ENCODE data around the gene CCS. TPM values are rescaled to one million over a fixed set of nuclear protein-coding genes. Genes with fewer than 3 reads are reported as not detected.

CCS gene
- total RNA-seq, 1 donor from 2014 or later: 27.7 TPM

GRCh38 chr11:66619080-66619554 lies 26.1 kb downstream of the CCS start:
- H3K4me3 ChIP-seq (ENCODE audit: low read length in 3 of 3): peak overlapping the region; percentile 14 to 100 (median 96)
- peak overlapping the region; percentile 8 to 99 (median 28) for H3K9ac ChIP-seq (ENCODE audit: low read depth in 1 of 3, low read length in 3 of 3)
- peaks cover 7 to 14% (median 10%) of the 10 kb centered on the region in 3 donors for H3K36me3 ChIP-seq (ENCODE audit: control insufficient read depth in 3 of 3, insufficient read depth in 3 of 3, low read length in 3 of 3)
- peak overlapping the region; percentile 96 for H3K27ac ChIP-seq (ENCODE audit: low read depth, low read length)
- H3K9me3 ChIP-seq (ENCODE audit: control insufficient read depth in 3 of 3, low read length in 3 of 3): no peaks in the 10 kb centered on the region
- no peaks in the 10 kb centered on the region for H3K27me3 ChIP-seq (ENCODE audit: control insufficient read depth in 3 of 3, insufficient read depth in 3 of 3, low read length in 3 of 3)
- H3K4me1 ChIP-seq (ENCODE audit: control insufficient read depth in 3 of 3, insufficient read depth in 3 of 3, low read length in 3 of 3): peaks cover 46 to 61% (median 52%) of the 10 kb centered on the region in 3 donors

- no peaks in the 10 kb centered on the region for H3K9me3 ChIP-seq (ENCODE audit: control insufficient read depth in 3 of 3, low read length in 3 of 3)
- peaks cover 52 to 65% (median 53%) of the 10 kb centered on the region in 3 donors for H3K36me3 ChIP-seq (ENCODE audit: control insufficient read depth in 3 of 3, insufficient read depth in 3 of 3, low read length in 3 of 3)
- H3K9ac ChIP-seq (ENCODE audit: low read depth in 1 of 3, low read length in 3 of 3): no peak overlapping the region
- H3K27me3 ChIP-seq (ENCODE audit: control insufficient read depth in 3 of 3, insufficient read depth in 3 of 3, low read length in 3 of 3): no peaks in the 10 kb centered on the region
- no peak overlapping the region for H3K27ac ChIP-seq (ENCODE audit: low read depth, low read length)
- peaks cover 27 to 46% (median 35%) of the 10 kb centered on the region in 3 donors for H3K4me1 ChIP-seq (ENCODE audit: control insufficient read depth in 3 of 3, insufficient read depth in 3 of 3, low read length in 3 of 3)
- no peak overlapping the region for H3K4me3 ChIP-seq (ENCODE audit: low read length in 3 of 3)
Observed at GRCh38 chr11:66624450-66624849, 31.5 kb downstream of the CCS start.

GRCh38 chr11:66625041-66625751 lies 32.2 kb downstream of the CCS start:
- no peaks in the 10 kb centered on the region for H3K27me3 ChIP-seq (ENCODE audit: control insufficient read depth in 3 of 3, insufficient read depth in 3 of 3, low read length in 3 of 3)
- H3K9me3 ChIP-seq (ENCODE audit: control insufficient read depth in 3 of 3, low read length in 3 of 3): no peaks in the 10 kb centered on the region
- peaks cover 52 to 71% (median 60%) of the 10 kb centered on the region in 3 donors for H3K36me3 ChIP-seq (ENCODE audit: control insufficient read depth in 3 of 3, insufficient read depth in 3 of 3, low read length in 3 of 3)
- H3K9ac ChIP-seq (ENCODE audit: low read depth in 1 of 3, low read length in 3 of 3): no peak overlapping the region
- no peak overlapping the region for H3K4me3 ChIP-seq (ENCODE audit: low read length in 3 of 3)
- H3K27ac ChIP-seq (ENCODE audit: low read depth, low read length): no peak overlapping the region
- H3K4me1 ChIP-seq (ENCODE audit: control insufficient read depth in 3 of 3, insufficient read depth in 3 of 3, low read length in 3 of 3): peaks cover 27 to 42% (median 35%) of the 10 kb centered on the region in 3 donors

GRCh38 chr11:66625752-66626149 lies 32.8 kb downstream of the CCS start:
- peaks cover 52 to 71% (median 60%) of the 10 kb centered on the region in 3 donors for H3K36me3 ChIP-seq (ENCODE audit: control insufficient read depth in 3 of 3, insufficient read depth in 3 of 3, low read length in 3 of 3)
- H3K4me1 ChIP-seq (ENCODE audit: control insufficient read depth in 3 of 3, insufficient read depth in 3 of 3, low read length in 3 of 3): peaks cover 27 to 42% (median 35%) of the 10 kb centered on the region in 3 donors
- no peaks in the 10 kb centered on the region for H3K9me3 ChIP-seq (ENCODE audit: control insufficient read depth in 3 of 3, low read length in 3 of 3)
- no peak overlapping the region for H3K4me3 ChIP-seq (ENCODE audit: low read length in 3 of 3)
- no peak overlapping the region for H3K9ac ChIP-seq (ENCODE audit: low read depth in 1 of 3, low read length in 3 of 3)
- H3K27me3 ChIP-seq (ENCODE audit: control insufficient read depth in 3 of 3, insufficient read depth in 3 of 3, low read length in 3 of 3): no peaks in the 10 kb centered on the region
- H3K27ac ChIP-seq (ENCODE audit: low read depth, low read length): no peak overlapping the region

GRCh38 chr11:66626382-66626781 lies 33.4 kb downstream of the CCS start:
- Histone ChIP-seq H3K4me1 (ENCODE audit: control insufficient read depth in 3 of 3, insufficient read depth in 3 of 3, low read length in 3 of 3) (peaks cover 22 to 37% (median 28%) of the 10 kb centered on the region in 3 donors), H3K27ac (ENCODE audit: low read depth, low read length) (no peak overlapping the region)

GRCh38 chr11:66626926-66627325 lies 33.9 kb downstream of the CCS start:
- Histone ChIP-seq H3K9ac (ENCODE audit: low read depth in 1 of 3, low read length in 3 of 3) (no peak overlapping the region), H3K27ac (ENCODE audit: low read depth, low read length) (no peak overlapping the region), H3K27me3 (ENCODE audit: control insufficient read depth in 3 of 3, insufficient read depth in 3 of 3, low read length in 3 of 3) (no peaks in the 10 kb centered on the region), H3K4me3 (ENCODE audit: low read length in 3 of 3) (no peak overlapping the region), H3K36me3 (ENCODE audit: control insufficient read depth in 3 of 3, insufficient read depth in 3 of 3, low read length in 3 of 3) (peaks cover 52 to 72% (median 60%) of the 10 kb centered on the region in 3 donors), H3K4me1 (ENCODE audit: control insufficient read depth in 3 of 3, insufficient read depth in 3 of 3, low read length in 3 of 3) (peaks cover 20 to 34% (median 29%) of the 10 kb centered on the region in 3 donors), H3K9me3 (ENCODE audit: control insufficient read depth in 3 of 3, low read length in 3 of 3) (no peaks in the 10 kb centered on the region)

More at GRCh38 chr11:66626382-66626781, 33.4 kb downstream of the CCS start:
- Histone ChIP-seq H3K36me3 (ENCODE audit: control insufficient read depth in 3 of 3, insufficient read depth in 3 of 3, low read length in 3 of 3) (peaks cover 52 to 71% (median 60%) of the 10 kb centered on the region in 3 donors), H3K9me3 (ENCODE audit: control insufficient read depth in 3 of 3, low read length in 3 of 3) (no peaks in the 10 kb centered on the region), H3K4me3 (ENCODE audit: low read length in 3 of 3) (no peak overlapping the region), H3K27me3 (ENCODE audit: control insufficient read depth in 3 of 3, insufficient read depth in 3 of 3, low read length in 3 of 3) (no peaks in the 10 kb centered on the region), H3K9ac (ENCODE audit: low read depth in 1 of 3, low read length in 3 of 3) (no peak overlapping the region)

GRCh38 chr11:66628061-66628603 lies 35.1 kb downstream of the CCS start:
- peaks cover 50 to 67% (median 60%) of the 10 kb centered on the region in 3 donors for H3K36me3 ChIP-seq (ENCODE audit: control insufficient read depth in 3 of 3, insufficient read depth in 3 of 3, low read length in 3 of 3)
- no peaks in the 10 kb centered on the region for H3K27me3 ChIP-seq (ENCODE audit: control insufficient read depth in 3 of 3, insufficient read depth in 3 of 3, low read length in 3 of 3)
- no peak overlapping the region for H3K27ac ChIP-seq (ENCODE audit: low read depth, low read length)
- no peak overlapping the region for H3K4me3 ChIP-seq (ENCODE audit: low read length in 3 of 3)
- H3K9ac ChIP-seq (ENCODE audit: low read depth in 1 of 3, low read length in 3 of 3): no peak overlapping the region
- peaks cover 11 to 28% (median 19%) of the 10 kb centered on the region in 3 donors for H3K4me1 ChIP-seq (ENCODE audit: control insufficient read depth in 3 of 3, insufficient read depth in 3 of 3, low read length in 3 of 3)
- no peaks in the 10 kb centered on the region for H3K9me3 ChIP-seq (ENCODE audit: control insufficient read depth in 3 of 3, low read length in 3 of 3)

GRCh38 chr11:66629356-66629755 lies 36.4 kb downstream of the CCS start:
- H3K36me3 ChIP-seq (ENCODE audit: control insufficient read depth in 3 of 3, insufficient read depth in 3 of 3, low read length in 3 of 3): peaks cover 41 to 56% (median 50%) of the 10 kb centered on the region in 3 donors
- no peak overlapping the region for H3K27ac ChIP-seq (ENCODE audit: low read depth, low read length)

GRCh38 chr11:66631883-66632282 lies 38.9 kb downstream of the CCS start:
- no peaks in the 10 kb centered on the region for H3K9me3 ChIP-seq (ENCODE audit: control insufficient read depth in 3 of 3, low read length in 3 of 3)
- no peaks in the 10 kb centered on the region for H3K27me3 ChIP-seq (ENCODE audit: control insufficient read depth in 3 of 3, insufficient read depth in 3 of 3, low read length in 3 of 3)
- H3K27ac ChIP-seq (ENCODE audit: low read depth, low read length): no peak overlapping the region
- H3K9ac ChIP-seq (ENCODE audit: low read depth in 1 of 3, low read length in 3 of 3): no peak overlapping the region
- H3K4me3 ChIP-seq (ENCODE audit: low read length in 3 of 3): no peak overlapping the region
- H3K36me3 ChIP-seq (ENCODE audit: control insufficient read depth in 3 of 3, insufficient read depth in 3 of 3, low read length in 3 of 3): peaks cover 17 to 31% (median 26%) of the 10 kb centered on the region in 3 donors
- peaks cover 3 to 12% (median 7%) of the 10 kb centered on the region in 3 donors for H3K4me1 ChIP-seq (ENCODE audit: control insufficient read depth in 3 of 3, insufficient read depth in 3 of 3, low read length in 3 of 3)

More at GRCh38 chr11:66629356-66629755, 36.4 kb downstream of the CCS start:
- Histone ChIP-seq H3K9me3 (ENCODE audit: control insufficient read depth in 3 of 3, low read length in 3 of 3) (no peaks in the 10 kb centered on the region), H3K9ac (ENCODE audit: low read depth in 1 of 3, low read length in 3 of 3) (no peak overlapping the region), H3K4me1 (ENCODE audit: control insufficient read depth in 3 of 3, insufficient read depth in 3 of 3, low read length in 3 of 3) (peaks cover 3 to 15% (median 7%) of the 10 kb centered on the region in 3 donors), H3K27me3 (ENCODE audit: control insufficient read depth in 3 of 3, insufficient read depth in 3 of 3, low read length in 3 of 3) (no peaks in the 10 kb centered on the region), H3K4me3 (ENCODE audit: low read length in 3 of 3) (no peak overlapping the region)

GRCh38 chr11:66632952-66633351 lies 40.0 kb downstream of the CCS start:
- Histone ChIP-seq H3K36me3 (ENCODE audit: control insufficient read depth in 3 of 3, insufficient read depth in 3 of 3, low read length in 3 of 3) (peaks cover 8 to 21% (median 16%) of the 10 kb centered on the region in 3 donors), H3K4me1 (ENCODE audit: control insufficient read depth in 3 of 3, insufficient read depth in 3 of 3, low read length in 3 of 3) (peaks cover 10 to 16% (median 14%) of the 10 kb centered on the region in 3 donors), H3K4me3 (ENCODE audit: low read length in 3 of 3) (no peak overlapping the region)

More at GRCh38 chr11:66632952-66633351, 40.0 kb downstream of the CCS start:
- Histone ChIP-seq H3K9ac (ENCODE audit: low read depth in 1 of 3, low read length in 3 of 3) (no peak overlapping the region), H3K27me3 (ENCODE audit: control insufficient read depth in 3 of 3, insufficient read depth in 3 of 3, low read length in 3 of 3) (no peaks in the 10 kb centered on the region), H3K27ac (ENCODE audit: low read depth, low read length) (no peak overlapping the region), H3K9me3 (ENCODE audit: control insufficient read depth in 3 of 3, low read length in 3 of 3) (no peaks in the 10 kb centered on the region)
